GM19324 (cell line): Measurements from ENCODE around the gene PTPN23.
"Not testable (repeated sequence)": the region's sequence is repeated elsewhere in the genome, so short reads cannot be mapped to it uniquely, and the experiment has no call there.

Experiments used
- ATAC-seq: cut with Tn5 transposase; IDR thresholded peaks from one replicate; pipeline ENCODE4 v1.9.1; 2021; ENCODE audit warnings: mild to moderate bottlenecking, moderate library complexity; ENCODE audit not compliant: unreplicated experiment, low FRiP score

Gene PTPN23

GRCh38 chr3:47380601-47381316 is at the start of gene PTPN23:
Gene PTPN23 (plus strand): TSS chr3:47381021. CDS start chr3:47381097, 76 bp downstream.
- peak; percentile 88 for ATAC-seq

- ATAC-seq = no peak
These were observed 46.9 kb upstream of the PTPN23 start for GRCh38 chr3:47333907-47334306.

GRCh38 chr3:47337656-47338055 is 43.2 kb upstream of the PTPN23 start:
- no peak for ATAC-seq

GRCh38 chr3:47339951-47340350 is 40.9 kb upstream of the PTPN23 start:
- ATAC-seq = no peak

DNA sequence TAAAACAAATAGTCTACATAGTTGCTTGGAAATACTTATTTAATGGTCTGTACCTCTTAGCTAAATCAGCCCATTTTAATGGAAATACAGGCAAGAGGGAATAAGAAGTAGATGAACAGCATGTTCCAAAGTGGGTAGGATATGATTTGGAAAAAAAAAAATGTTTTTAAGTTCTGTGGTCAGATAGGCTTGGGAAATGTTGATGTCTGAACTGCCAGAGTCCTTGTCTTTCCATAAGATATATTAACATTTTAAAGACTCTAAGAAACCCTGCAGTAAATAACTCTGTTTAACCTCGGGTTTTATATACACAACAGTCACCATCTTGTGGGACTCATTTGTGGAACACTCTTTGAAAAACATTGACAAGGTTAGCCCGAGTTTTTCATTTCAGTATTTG is 40.0 kb upstream of the PTPN23 start:
- no peak for ATAC-seq

- no peak for ATAC-seq
These were observed 38.7 kb upstream of the PTPN23 start for GRCh38 chr3:47342151-47342550.

DNA sequence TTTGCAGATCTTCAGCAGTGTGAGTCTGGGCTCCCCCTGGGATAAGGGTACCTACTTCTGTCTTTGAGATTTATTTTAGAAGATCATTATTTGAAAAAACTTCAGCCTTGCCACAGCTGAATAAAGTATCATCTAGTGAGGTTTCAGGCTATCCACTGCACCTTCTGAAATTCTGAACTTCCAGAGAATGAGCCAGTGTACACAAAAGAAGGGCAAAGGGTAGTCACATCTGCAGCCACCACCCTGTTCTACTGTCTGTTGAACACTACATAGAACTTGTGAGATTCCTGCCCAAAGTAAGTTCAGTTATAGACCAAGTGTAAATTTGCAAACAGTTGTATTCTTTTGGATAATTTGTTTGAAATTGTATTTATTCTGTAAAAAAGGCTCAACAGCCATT is 38.0 kb upstream of the PTPN23 start:
- ATAC-seq = no peak

DNA sequence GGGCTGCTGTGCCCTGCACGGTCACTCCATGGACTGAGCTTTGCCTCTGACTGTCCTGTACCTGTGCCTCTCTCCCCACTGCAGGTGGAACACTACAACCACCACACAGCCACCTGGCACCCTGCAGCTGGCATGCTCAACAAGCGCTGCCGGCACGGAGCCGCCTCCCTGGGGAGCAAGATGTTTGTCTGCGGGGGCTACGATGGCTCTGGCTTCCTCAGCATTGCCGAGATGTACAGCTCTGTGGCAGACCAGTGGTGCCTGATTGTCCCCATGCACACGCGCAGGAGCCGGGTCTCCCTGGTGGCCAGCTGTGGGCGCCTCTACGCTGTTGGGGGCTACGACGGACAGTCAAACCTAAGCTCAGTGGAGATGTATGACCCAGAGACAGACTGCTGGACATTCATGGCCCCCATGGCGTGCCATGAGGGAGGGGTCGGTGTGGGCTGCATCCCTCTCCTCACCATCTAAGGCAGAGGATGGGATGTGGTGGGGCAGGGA is 37.3 kb upstream of the PTPN23 start:
- ATAC-seq = no peak

- no peak for ATAC-seq
These were observed 35.9 kb upstream of the PTPN23 start for GRCh38 chr3:47344971-47345370.

DNA sequence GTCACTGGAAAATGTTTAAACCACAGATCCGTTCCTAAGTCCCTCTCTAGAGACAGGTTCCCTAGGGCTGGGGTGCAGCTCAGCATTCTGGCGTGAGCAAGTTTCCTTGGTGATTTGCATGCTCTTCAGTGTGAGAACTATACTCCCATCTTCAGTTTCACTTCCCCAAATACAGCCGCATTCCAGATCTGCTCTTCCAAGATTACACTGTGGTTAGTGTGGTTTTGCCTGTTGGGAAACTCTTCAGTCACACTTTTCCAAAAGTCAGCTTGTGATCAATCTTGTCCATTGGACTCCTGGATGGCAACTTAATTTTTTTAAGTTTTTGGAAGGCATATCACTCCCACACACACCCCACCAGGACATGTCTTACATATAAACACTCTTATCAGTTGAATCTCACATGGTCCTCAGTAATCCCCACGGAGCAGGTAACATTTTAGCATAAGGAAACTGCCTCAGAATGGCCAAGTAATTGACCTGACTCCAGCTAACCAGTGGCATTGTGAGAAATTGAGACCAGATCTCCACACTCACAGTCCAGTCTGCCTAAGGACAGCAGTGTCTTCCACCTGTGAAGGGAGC is 33.5 kb upstream of the PTPN23 start:
- ATAC-seq = peak; percentile 76

- no peak for ATAC-seq
These were observed 32.2 kb upstream of the PTPN23 start for GRCh38 chr3:47348411-47349154.

GRCh38 chr3:47355010-47355409 is 25.8 kb upstream of the PTPN23 start:
- no peak for ATAC-seq

- no peak for ATAC-seq
These were observed 24.6 kb upstream of the PTPN23 start for GRCh38 chr3:47356201-47356600.

DNA sequence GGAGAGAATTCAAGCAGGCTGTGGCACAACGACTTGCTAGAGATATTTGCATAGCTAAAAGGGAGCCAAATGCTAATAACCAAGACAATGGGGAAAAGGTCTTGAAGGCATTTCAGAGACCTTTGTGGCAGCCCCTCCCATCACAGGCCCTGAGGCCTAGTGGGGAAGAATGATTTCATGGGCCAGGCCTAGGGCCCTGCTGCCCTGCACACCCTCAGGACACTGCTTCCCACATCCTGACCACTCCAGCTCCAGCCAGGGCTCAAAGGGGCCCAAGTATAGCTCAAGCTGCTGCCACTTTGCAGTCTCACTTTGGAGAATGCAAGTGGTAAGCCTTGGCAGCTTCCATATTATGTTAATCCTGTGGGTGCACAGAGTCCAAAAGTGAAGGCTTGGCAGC is 21.5 kb upstream of the PTPN23 start:
- ATAC-seq = no peak

- ATAC-seq = not testable (repeated sequence)
These were observed 20.7 kb upstream of the PTPN23 start for GRCh38 chr3:47360110-47360517.

- no peak for ATAC-seq
These were observed 18.1 kb upstream of the PTPN23 start for GRCh38 chr3:47362701-47363100.

GRCh38 chr3:47365213-47366153 is 15.3 kb upstream of the PTPN23 start:
- ATAC-seq = no peak

DNA sequence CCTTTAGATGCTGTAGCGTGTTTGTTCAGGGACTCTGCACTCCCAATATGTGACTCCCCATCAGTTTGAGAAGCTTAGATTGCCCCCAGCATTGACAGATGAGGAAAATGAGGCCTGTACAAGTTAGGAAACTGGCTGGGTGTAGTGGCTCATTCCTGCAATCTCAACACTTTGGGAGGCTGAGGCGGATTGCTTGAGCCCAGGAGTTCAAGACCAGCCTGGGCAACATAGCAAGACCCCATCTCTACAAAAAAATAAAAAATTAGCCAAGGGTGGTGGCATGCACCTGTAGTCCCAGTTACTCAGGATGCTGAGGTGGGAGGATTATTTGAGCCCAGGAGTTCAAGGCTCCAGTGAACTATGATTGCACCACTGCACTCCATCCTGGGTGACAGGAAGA is 14.0 kb upstream of the PTPN23 start:
- no peak for ATAC-seq

DNA sequence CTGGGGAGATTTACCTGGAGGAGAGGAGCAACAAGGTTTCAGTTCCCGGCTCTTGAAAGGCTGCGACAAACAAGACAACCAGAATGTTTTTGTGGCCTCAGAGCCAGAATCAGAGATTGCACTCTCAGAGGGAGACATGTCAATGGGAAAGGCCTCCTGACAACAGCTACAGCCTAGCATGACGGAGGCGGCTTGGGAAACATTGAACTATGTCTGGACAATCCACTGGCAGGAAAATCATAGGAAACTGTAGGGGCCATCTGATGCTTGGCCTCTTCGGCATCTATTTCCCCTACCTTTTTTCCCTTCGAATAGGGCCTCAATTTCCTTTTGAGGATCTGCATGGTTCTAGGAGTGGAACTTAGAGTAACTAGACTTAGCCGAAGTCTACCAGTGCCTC is 13.2 kb upstream of the PTPN23 start:
- no peak for ATAC-seq

DNA sequence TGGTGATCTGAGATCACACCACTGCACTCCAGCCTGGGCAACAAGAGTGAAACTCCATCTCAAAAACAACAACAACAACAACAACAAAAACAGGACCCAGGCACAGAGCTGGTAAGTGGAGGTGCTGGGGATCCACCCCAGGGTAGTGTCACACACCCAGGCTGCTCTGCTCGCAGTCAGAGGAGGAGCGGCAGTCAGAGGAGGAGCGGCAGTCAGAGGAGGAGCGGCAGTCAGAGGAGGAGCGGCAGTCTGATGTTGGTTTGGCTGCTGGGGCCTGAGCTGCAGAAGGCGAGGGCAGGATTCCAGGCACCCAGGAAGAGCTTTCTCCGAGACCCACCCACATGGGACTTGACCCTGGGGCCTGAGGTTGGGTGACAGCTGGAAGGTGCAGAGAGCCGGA is 10.8 kb upstream of the PTPN23 start:
- not testable (repeated sequence) for ATAC-seq
